ENCODE measurements around the gene RYR2. TPM values are rescaled to one million over a fixed set of nuclear protein-coding genes. Genes with fewer than 3 reads are reported as not detected.
A peak's percentile ranks its signal among the peaks of the same experiment; 100 is the strongest.
"Not testable (repeated sequence)": the region's sequence is repeated elsewhere in the genome, so short reads cannot be mapped to it uniquely, and the experiment has no call there.

The RYR2 gene
- total RNA-seq, 2 donors from 2014 or later = 59.0 to 75.9 TPM

DNA sequence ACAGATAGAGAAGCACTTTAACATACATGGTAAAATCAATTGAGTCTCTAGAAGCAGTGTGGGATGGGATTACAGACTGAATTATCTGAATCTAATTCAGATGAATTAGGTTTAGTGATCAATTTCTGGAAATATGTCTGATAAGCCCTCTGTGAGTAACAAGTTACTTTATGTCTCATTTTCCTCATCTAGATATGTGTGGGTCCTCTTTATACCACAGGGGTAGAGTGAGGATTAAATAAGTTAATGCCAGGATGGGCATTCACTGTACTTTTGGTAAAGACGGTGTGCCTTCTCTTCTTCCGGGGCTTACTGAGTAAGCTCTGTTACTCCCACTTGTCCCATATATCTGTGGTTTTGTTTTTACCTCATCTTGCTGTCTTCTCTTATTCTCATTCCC lies 225.8 kb downstream of the RYR2 start:
- Histone ChIP-seq H3K9me3 (no peaks in the 10 kb centered on the region), H3K27me3 (replicated peaks; ENCODE audit: insufficient read depth) (no peaks in the 10 kb centered on the region), H3K4me3 (no peak overlapping the region), H3K36me3 (no peaks in the 10 kb centered on the region), H3K4me1 (ENCODE audit: control insufficient read depth in 1 of 2, low read depth in 2 of 2) (peaks cover 3 to 13% of the 10 kb centered on the region in 2 donors), H3K27ac (no peak overlapping the region)
- no peak for ATAC-seq (ENCODE audit: insufficient number of reproducible peaks, low FRiP score, low read depth)
- no peak for DNase-seq (ENCODE audit: low spot score)
- TF ChIP-seq CTCF (IDR thresholded peaks at IDR 0.05) = no peak

- no peak overlapping the region for H3K27ac ChIP-seq
- no peaks in the 10 kb centered on the region for H3K36me3 ChIP-seq
- DNase-seq (ENCODE audit: low spot score) (no peak), ATAC-seq (ENCODE audit: insufficient number of reproducible peaks, low FRiP score, low read depth) (no peak)
- no peak for TF ChIP-seq CTCF (IDR thresholded peaks at IDR 0.05)
- no peaks in the 10 kb centered on the region for H3K9me3 ChIP-seq
- peak overlapping the region; percentile 22 for H3K4me3 ChIP-seq
- no peaks in the 10 kb centered on the region for H3K27me3 ChIP-seq (replicated peaks; ENCODE audit: insufficient read depth)
- peaks cover 3 to 13% of the 10 kb centered on the region in 2 donors for H3K4me1 ChIP-seq (ENCODE audit: control insufficient read depth in 1 of 2, low read depth in 2 of 2)
Observed at GRCh38 chr1:237269938-237270337, 228.0 kb downstream of the RYR2 start.

- Histone ChIP-seq H3K27ac (no peak overlapping the region), H3K9me3 (no peaks in the 10 kb centered on the region), H3K4me3 (peak overlapping the region; percentile 22), H3K27me3 (replicated peaks; ENCODE audit: insufficient read depth) (no peaks in the 10 kb centered on the region), H3K36me3 (no peaks in the 10 kb centered on the region), H3K4me1 (ENCODE audit: control insufficient read depth in 1 of 2, low read depth in 2 of 2) (peaks cover 3 to 13% of the 10 kb centered on the region in 2 donors)
- DNase-seq (ENCODE audit: low spot score) (no peak), ATAC-seq (ENCODE audit: insufficient number of reproducible peaks, low FRiP score, low read depth) (no peak)
- no peak for TF ChIP-seq CTCF (IDR thresholded peaks at IDR 0.05)
Observed at GRCh38 chr1:237270353-237270752, 228.4 kb downstream of the RYR2 start.

- not testable (repeated sequence) for H3K4me1 ChIP-seq (ENCODE audit: control insufficient read depth in 1 of 2, low read depth in 2 of 2); H3K9me3 ChIP-seq; H3K36me3 ChIP-seq; ATAC-seq (ENCODE audit: insufficient number of reproducible peaks, low FRiP score, low read depth); H3K27ac ChIP-seq; H3K27me3 ChIP-seq (replicated peaks; ENCODE audit: insufficient read depth); H3K4me3 ChIP-seq; DNase-seq (ENCODE audit: low spot score)
Observed at GRCh38 chr1:237277994-237278393, 236.0 kb downstream of the RYR2 start.

DNA sequence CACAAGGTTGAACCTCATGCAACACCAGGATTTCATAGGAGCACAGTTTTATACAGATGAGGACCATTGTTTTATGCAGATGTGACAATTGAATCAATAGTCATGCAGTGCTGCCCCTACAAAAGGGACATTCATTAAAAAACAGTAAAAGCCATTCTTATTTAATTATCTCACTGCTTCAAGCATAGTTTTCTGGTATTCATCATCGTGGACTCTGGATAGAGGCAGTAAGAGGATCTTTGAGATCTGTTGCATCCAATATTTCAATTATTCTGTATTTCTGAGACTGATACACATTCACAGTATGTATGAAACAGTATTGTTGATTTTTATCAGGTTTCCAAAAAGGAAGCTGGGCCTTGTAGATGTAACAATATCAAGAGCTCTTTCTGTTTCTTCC lies 237.6 kb downstream of the RYR2 start:
- Histone ChIP-seq H3K4me1 (ENCODE audit: control insufficient read depth in 1 of 2, low read depth in 2 of 2) (no peaks in the 10 kb centered on the region), H3K36me3 (no peaks in the 10 kb centered on the region), H3K4me3 (no peak overlapping the region), H3K9me3 (no peaks in the 10 kb centered on the region), H3K27ac (no peak overlapping the region), H3K27me3 (replicated peaks; ENCODE audit: insufficient read depth) (no peaks in the 10 kb centered on the region)
- ATAC-seq (ENCODE audit: insufficient number of reproducible peaks, low FRiP score, low read depth) = no peak
- TF ChIP-seq CTCF (IDR thresholded peaks at IDR 0.05) = no peak
- no peak for DNase-seq (ENCODE audit: low spot score)

- H3K4me1 ChIP-seq (ENCODE audit: control insufficient read depth in 1 of 2, low read depth in 2 of 2) = no peaks in the 10 kb centered on the region
- no peak for TF ChIP-seq CTCF (IDR thresholded peaks at IDR 0.05)
- no peak overlapping the region for H3K4me3 ChIP-seq
- no peak overlapping the region for H3K27ac ChIP-seq
- no peak for ATAC-seq (ENCODE audit: insufficient number of reproducible peaks, low FRiP score, low read depth)
- no peak for DNase-seq (ENCODE audit: low spot score)
- no peaks in the 10 kb centered on the region for H3K36me3 ChIP-seq
- no peaks in the 10 kb centered on the region for H3K9me3 ChIP-seq
- H3K27me3 ChIP-seq (replicated peaks; ENCODE audit: insufficient read depth) = no peaks in the 10 kb centered on the region
Observed at GRCh38 chr1:237281481-237281880, 239.5 kb downstream of the RYR2 start.
